Peyer's patch (tissue), 4 donors: ENCODE results near the gene CCDC194.

Experiments
- POLR2A ChIP-seq, 2 donors: fragments of 450-650 bp; IDR thresholded peaks; one replicate each; pipeline ENCODE4 v1.5.1; 2017; ENCODE audit warnings: antibody characterized with exemption in 2 of 2, mild to moderate bottlenecking in 2 of 2, moderate library complexity in 2 of 2
- TF ChIP-seq, protein P1 (sequence below), 6 experiments: fragments of 450-650 bp in 4 of 6; fragments of 200-600 bp in 2 of 6; sonication (generic) in 1 of 6; IDR thresholded peaks; one replicate each; pipeline ENCODE4 v1.5.1; 2017 to 2019; ENCODE audit warnings: antibody characterized with exemption in 6 of 6, mild to moderate bottlenecking in 3 of 6, moderate library complexity in 1 of 6

DNA sequence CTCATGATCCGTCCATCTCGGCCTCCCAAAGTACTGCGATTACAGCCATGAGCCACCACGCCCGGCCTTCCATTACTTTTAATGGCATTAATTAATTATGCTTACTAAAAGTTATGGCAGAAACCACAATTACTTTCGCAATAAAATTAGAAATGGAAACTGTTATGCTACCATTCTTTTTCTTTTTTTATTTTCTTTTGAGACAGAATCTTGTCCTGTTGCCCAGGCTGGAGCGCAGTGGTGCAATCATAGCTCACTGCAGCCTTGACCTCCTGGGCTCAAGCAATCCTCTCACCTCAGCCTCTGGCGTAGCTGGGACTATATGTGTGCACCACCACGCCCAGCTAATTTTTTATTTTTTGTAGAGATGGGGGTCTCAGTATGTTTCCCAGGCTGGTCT lies 16.0 kb upstream of the CCDC194 start:
- TF ChIP-seq, protein P1, sequence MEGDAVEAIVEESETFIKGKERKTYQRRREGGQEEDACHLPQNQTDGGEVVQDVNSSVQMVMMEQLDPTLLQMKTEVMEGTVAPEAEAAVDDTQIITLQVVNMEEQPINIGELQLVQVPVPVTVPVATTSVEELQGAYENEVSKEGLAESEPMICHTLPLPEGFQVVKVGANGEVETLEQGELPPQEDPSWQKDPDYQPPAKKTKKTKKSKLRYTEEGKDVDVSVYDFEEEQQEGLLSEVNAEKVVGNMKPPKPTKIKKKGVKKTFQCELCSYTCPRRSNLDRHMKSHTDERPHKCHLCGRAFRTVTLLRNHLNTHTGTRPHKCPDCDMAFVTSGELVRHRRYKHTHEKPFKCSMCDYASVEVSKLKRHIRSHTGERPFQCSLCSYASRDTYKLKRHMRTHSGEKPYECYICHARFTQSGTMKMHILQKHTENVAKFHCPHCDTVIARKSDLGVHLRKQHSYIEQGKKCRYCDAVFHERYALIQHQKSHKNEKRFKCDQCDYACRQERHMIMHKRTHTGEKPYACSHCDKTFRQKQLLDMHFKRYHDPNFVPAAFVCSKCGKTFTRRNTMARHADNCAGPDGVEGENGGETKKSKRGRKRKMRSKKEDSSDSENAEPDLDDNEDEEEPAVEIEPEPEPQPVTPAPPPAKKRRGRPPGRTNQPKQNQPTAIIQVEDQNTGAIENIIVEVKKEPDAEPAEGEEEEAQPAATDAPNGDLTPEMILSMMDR (IDR thresholded peaks at IDR 0.05): no peak
- TF ChIP-seq POLR2A (IDR thresholded peaks at IDR 0.05): no peak
